GM23248 (cell line): Measurements from ENCODE around the gene CCDC159. TPM values are rescaled to one million over a fixed set of nuclear protein-coding genes. Genes with fewer than 3 reads are reported as not detected.
A peak's percentile ranks its signal among the peaks of the same experiment; 100 is the strongest.

Experiments used
- DNase-seq: peaks from one replicate; pipeline ENCODE4 v3.0.0-alpha.2; 2015
- H2AFZ ChIP-seq: fragments of 200-600 bp; sonication (generic); 2 replicates; pipeline ENCODE4 v1.6.1; 2016; ENCODE audit warnings: antibody characterized with exemption
- H3F3A ChIP-seq: fragments of 200-600 bp; sonication (generic); 2 replicates; pipeline ENCODE4 v1.6.1; 2016; ENCODE audit warnings: mild to moderate bottlenecking, antibody characterized with exemption, mixed run types; ENCODE audit not compliant: insufficient read depth
- H3K27ac ChIP-seq: fragments of 200-600 bp; sonication (generic); 2 replicates; pipeline ENCODE4 v1.5.1; 2016; ENCODE audit warnings: mild to moderate bottlenecking
- H3K27me3 ChIP-seq: fragments of 200-600 bp; sonication (generic); replicated peaks from 2 replicates; pipeline ENCODE4 v1.6.1; 2016; ENCODE audit warnings: mild to moderate bottlenecking; ENCODE audit not compliant: insufficient read depth
- H3K36me3 ChIP-seq: fragments of 200-600 bp; sonication (generic); 2 replicates; pipeline ENCODE4 v1.6.1; 2016; ENCODE audit warnings: low read depth, mild to moderate bottlenecking
- H3K4me1 ChIP-seq: fragments of 200-600 bp; sonication (generic); 2 replicates; pipeline ENCODE4 v1.6.1; 2016; ENCODE audit warnings: mild to moderate bottlenecking; ENCODE audit not compliant: insufficient read depth
- H3K4me2 ChIP-seq: fragments of 200-600 bp; sonication (generic); one replicate; pipeline ENCODE4 v1.6.1; 2016; ENCODE audit warnings: mild to moderate bottlenecking; ENCODE audit not compliant: unreplicated experiment
- H3K4me3 ChIP-seq: fragments of 200-600 bp; sonication (generic); 2 replicates; pipeline ENCODE4 v1.5.1; 2016; ENCODE audit warnings: mild to moderate bottlenecking
- H3K79me2 ChIP-seq: fragments of 200-600 bp; sonication (generic); 2 replicates; pipeline ENCODE4 v1.6.1; 2016; ENCODE audit warnings: mild to moderate bottlenecking; ENCODE audit not compliant: insufficient read depth
- H3K9ac ChIP-seq: fragments of 200-600 bp; sonication (generic); 2 replicates; pipeline ENCODE4 v1.6.1; 2016; ENCODE audit warnings: mild to moderate bottlenecking
- H3K9me2 ChIP-seq: fragments of 200-600 bp; sonication (generic); 2 replicates; pipeline ENCODE4 v1.6.1; 2016; ENCODE audit warnings: mixed run types, mild to moderate bottlenecking, moderate library complexity; ENCODE audit not compliant: insufficient read depth
- H3K9me3 ChIP-seq: fragments of 200-600 bp; sonication (generic); one replicate; pipeline ENCODE4 v1.6.1; 2017; ENCODE audit warnings: low read depth
- H4K20me1 ChIP-seq: fragments of 200-600 bp; sonication (generic); 2 replicates; pipeline ENCODE4 v1.6.0; 2016; ENCODE audit not compliant: insufficient read depth
- EZH2 ChIP-seq: fragments of 200-600 bp; sonication (generic); IDR thresholded peaks from 2 replicates; pipeline ENCODE4 v1.6.1; 2018; ENCODE audit warnings: antibody characterized with exemption, mild to moderate bottlenecking; ENCODE audit not compliant: insufficient read depth, poor library complexity, severe bottlenecking
- EZH2phosphoT487 ChIP-seq: fragments of 200-600 bp; sonication (generic); IDR thresholded peaks from 2 replicates; pipeline ENCODE4 v1.6.1; 2018; ENCODE audit warnings: antibody characterized with exemption, moderate library complexity, mild to moderate bottlenecking, low read depth; ENCODE audit not compliant: insufficient read depth
- WGBS, 2 experiments: methylation state at CpG; one replicate each; pipeline ENCODE4 v1.1.6; 2015 to 2017; ENCODE audit warnings: low lambda C conversion rate in 2 of 2, low coverage in 1 of 2; ENCODE audit errors: missing lambda C conversion rate in 2 of 2; 5-methylcytosine and 5-hydroxymethylcytosine counted together
- in situ Hi-C: fragments of 300-500 bp; cut with MboI; formaldehyde crosslinking; loops from 2 replicates; pipeline ENCODE4 v1.15.0; 2020
- polyA plus RNA-seq: library from polyadenylated mRNA; unstranded; fragments of >200 nt; fragmentation: Nextera tagmentation; extraction: Ambion mirVana; gene quantifications from 2 replicates; pipeline ENCODE4 v1.2.1, GENCODE V29; 2016
- total RNA-seq: library from RNA; depleted of rRNA; stranded (reverse); fragments of >200 nt; shearing (Covaris generic); gene quantifications from 2 replicates; pipeline ENCODE4 v1.2.3, GENCODE V29; 2014

The CCDC159 gene
- total and polyA plus RNA-seq, 2 experiments from 2014 or later: 11.6 to 16.5 TPM

DNA sequence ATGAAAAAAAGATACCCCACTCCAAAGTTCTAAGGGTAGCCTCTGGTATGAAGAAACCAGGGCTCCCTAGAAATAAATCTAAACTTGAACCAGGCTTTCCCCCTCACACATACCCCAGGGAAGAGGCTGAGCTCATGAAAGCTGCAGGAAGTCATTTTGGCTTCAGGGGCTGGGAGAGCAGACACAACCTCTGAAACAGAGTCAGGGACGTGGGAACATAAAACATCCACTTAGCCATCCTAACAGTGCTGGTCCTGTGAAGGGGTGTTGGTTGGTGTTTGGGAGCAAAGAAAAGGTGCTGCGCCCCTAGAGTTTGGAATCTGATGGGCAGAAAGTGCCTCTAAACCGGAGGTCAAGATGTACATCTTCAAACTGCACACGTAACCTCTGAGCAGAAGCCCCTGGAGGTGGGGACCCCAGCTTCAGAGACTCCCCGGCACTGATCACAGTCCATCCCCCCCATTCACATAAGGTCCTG is 22.7 kb upstream of the CCDC159 start:
- no peaks in the 10 kb centered on the region for H3K36me3 ChIP-seq
- peak overlapping the region; percentile 75 for H3K4me2 ChIP-seq

DNA sequence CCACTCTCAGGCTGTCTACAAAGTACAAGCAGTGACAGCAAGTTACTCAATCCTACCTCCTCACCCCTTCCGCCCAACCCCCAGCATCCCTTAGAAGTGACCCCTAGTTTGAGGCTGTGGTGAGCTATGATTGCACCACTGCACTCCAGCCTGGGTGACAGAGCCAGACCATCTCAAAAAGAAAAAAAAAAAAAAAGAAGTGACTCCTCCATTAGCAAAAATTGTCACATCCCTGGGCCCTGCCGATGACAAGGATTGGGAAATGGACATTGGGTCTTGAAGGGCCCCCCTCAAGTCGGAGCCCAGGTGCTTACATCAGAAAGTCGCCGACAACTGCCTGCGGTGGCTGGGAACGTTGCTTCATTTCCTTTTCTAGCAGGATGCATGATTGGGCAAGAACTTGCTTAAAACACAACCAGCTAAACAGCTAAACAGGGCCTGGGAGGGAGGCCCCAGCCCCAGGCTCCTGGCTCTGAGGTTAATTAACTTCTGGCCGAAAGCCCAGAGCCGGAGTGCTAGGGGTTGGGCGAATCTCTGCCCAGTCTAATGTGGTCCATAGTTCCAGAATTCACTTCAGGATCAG is 22.1 kb upstream of the CCDC159 start:
- H2AFZ ChIP-seq: peak overlapping the region; percentile 52; the same call in 1 of the 2 replicates

More for the DNA sequence above, 22.7 kb upstream of the CCDC159 start:
- Histone ChIP-seq H2AFZ (peak overlapping the region; percentile 52; the same call in 1 of the 2 replicates), H3F3A (peaks cover 9% of the 10 kb centered on the region), H4K20me1 (no peaks in the 10 kb centered on the region), H3K9me2 (no peaks in the 10 kb centered on the region), H3K27ac (peak overlapping the region; percentile 70), H3K4me1 (peaks cover 16% of the 10 kb centered on the region), H3K9ac (peak overlapping the region; percentile 49), H3K79me2 (no peaks in the 10 kb centered on the region), H3K9me3 (no peaks in the 10 kb centered on the region), H3K4me3 (peak overlapping the region; percentile 51), H3K27me3 (no peaks in the 10 kb centered on the region)
- DNase-seq: no peak
- in situ Hi-C loops: no loop called here
- 55 to 67% methylated on average over 5 of the region's 5 CpGs for WGBS, 2 experiments
- TF ChIP-seq EZH2: no peak
- TF ChIP-seq EZH2phosphoT487: no peak

DNA sequence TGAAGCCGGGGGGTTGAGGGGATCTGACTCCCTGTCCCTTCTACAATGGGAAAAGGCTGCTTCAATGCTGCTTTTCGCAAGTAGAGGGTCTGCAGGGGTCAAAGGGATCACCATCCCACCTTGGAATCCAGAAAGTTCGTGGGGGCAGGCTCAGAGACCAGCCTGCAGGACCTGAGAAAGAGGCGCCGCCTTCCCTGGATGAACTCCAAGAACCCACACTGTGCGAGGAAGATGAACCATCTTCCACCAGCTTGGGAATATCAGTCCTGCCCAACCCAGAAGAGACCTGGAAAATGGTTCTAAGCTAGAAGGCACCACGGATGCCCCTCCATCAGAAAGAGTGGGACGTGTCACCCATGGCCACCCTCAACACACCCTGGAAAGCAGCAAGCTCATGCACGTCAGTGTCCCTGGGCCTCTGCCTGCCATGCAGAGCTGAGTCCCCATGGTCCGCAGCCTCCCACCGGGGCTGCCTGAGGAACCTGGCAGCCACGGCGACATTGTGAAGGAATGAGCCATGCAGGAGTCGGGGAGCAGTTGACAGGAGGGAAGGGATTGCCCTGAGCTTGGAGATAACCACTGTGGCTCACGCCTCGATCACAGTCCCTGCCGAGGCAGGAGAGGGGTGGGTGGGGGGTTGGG is 21.4 kb upstream of the CCDC159 start:
- WGBS, 2 experiments: 61 to 63% methylated on average over 17 of the region's 17 CpGs
- no peaks in the 10 kb centered on the region for H3K27me3 ChIP-seq
- H3K4me3 ChIP-seq: no peak overlapping the region; the same call in 1 of the 2 replicates
- H4K20me1 ChIP-seq: no peaks in the 10 kb centered on the region
- TF ChIP-seq EZH2phosphoT487: no peak
- TF ChIP-seq EZH2: no peak
- peaks cover 16% of the 10 kb centered on the region for H3K4me1 ChIP-seq
- H3F3A ChIP-seq: peaks cover 9% of the 10 kb centered on the region
- no peak for DNase-seq
- H3K36me3 ChIP-seq: no peaks in the 10 kb centered on the region
- H3K9ac ChIP-seq: 0 out of 2 replicates have a peak overlapping the region, but pooled peaks have one; percentile 49
- H3K9me2 ChIP-seq: no peaks in the 10 kb centered on the region
- H2AFZ ChIP-seq: peak overlapping the region; percentile 52; the same call in 1 of the 2 replicates
- H3K4me2 ChIP-seq: peak overlapping the region; percentile 75
- no peaks in the 10 kb centered on the region for H3K79me2 ChIP-seq
- in situ Hi-C loops: no loop called here
- peak overlapping the region; percentile 70 for H3K27ac ChIP-seq
- no peaks in the 10 kb centered on the region for H3K9me3 ChIP-seq

More for the DNA sequence above, 22.1 kb upstream of the CCDC159 start:
- peaks cover 16% of the 10 kb centered on the region for H3K4me1 ChIP-seq
- H3K79me2 ChIP-seq: no peaks in the 10 kb centered on the region
- DNase-seq: peak; percentile 95
- H3K27ac ChIP-seq: peak overlapping the region; percentile 70
- no peaks in the 10 kb centered on the region for H3K36me3 ChIP-seq
- in situ Hi-C loops: no loop called here
- H3K9ac ChIP-seq: peak overlapping the region; percentile 49
- TF ChIP-seq EZH2 (no peak), EZH2phosphoT487 (no peak)
- H3K9me3 ChIP-seq: no peaks in the 10 kb centered on the region
- no peaks in the 10 kb centered on the region for H3K27me3 ChIP-seq
- peak overlapping the region; percentile 75 for H3K4me2 ChIP-seq
- peak overlapping the region; percentile 51 for H3K4me3 ChIP-seq
- H3K9me2 ChIP-seq: no peaks in the 10 kb centered on the region
- H4K20me1 ChIP-seq: no peaks in the 10 kb centered on the region
- H3F3A ChIP-seq: peaks cover 9% of the 10 kb centered on the region
- WGBS, 2 experiments: 5 to 7% methylated on average over 10 of the region's 10 CpGs

DNA sequence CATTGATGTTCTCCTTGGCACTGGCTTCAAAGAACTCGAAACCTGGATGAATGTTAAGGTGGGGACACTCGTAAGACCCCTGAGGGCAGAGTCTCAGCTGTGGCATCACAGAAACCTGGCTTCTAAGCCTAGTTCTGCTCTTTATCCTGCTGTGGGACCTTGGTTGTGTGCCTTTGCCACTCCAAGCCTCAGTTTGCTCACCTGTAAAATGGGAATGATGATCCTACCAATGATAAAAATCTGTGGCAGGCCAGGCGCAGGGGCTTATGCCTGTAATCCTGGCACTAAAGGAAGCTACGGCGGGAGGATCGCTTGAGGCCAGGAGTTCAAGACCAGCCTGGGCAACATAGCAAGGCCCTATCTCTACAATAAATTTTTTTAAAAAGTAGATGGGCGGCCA is 20.8 kb upstream of the CCDC159 start:
- Histone ChIP-seq H3K27me3 (no peaks in the 10 kb centered on the region), H2AFZ (no peak overlapping the region), H3F3A (peaks cover 9% of the 10 kb centered on the region), H3K9me2 (no peaks in the 10 kb centered on the region), H3K9ac (no peak overlapping the region), H3K4me2 (no peak overlapping the region), H3K4me3 (no peak overlapping the region), H3K4me1 (peaks cover 16% of the 10 kb centered on the region), H3K79me2 (no peaks in the 10 kb centered on the region), H3K36me3 (no peaks in the 10 kb centered on the region), H3K27ac (no peak overlapping the region), H4K20me1 (no peaks in the 10 kb centered on the region), H3K9me3 (no peaks in the 10 kb centered on the region)
- 91 to 96% methylated on average over 7 of the region's 7 CpGs for WGBS, 2 experiments
- DNase-seq: no peak
- in situ Hi-C loops: no loop called here
- TF ChIP-seq EZH2phosphoT487 (no peak), EZH2 (no peak)
